Islet precursor cell (in vitro differentiated cells): ENCODE measurements around the gene UQCC2.

Experiments used
- DNase-seq: peaks from one replicate; pipeline ENCODE4 v3.0.0-alpha.2; 2018

UQCC2 gene

GRCh38 chr6:33688451-33689147 is 22.9 kb downstream of the UQCC2 start:
- no peak for DNase-seq

DNA sequence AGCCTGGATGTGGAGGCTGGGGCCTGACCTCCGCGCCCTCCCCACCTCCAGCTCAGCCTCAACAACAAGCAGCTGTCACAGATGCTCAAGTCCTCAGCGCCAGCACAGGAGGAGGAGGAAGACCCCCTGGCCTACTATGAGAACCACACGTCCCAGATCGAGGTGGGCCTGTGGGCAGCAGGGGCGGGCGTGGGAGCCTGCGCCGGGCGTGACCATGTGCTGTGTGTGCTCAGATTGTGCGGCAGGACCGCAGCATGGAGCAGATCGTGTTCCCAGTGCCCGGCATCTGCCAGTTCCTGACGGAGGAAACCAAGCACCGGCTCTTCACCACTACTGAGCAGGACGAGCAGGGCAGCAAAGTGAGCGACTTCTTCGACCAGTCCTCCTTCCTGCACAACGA is 23.5 kb downstream of the UQCC2 start:
- no peak for DNase-seq

DNA sequence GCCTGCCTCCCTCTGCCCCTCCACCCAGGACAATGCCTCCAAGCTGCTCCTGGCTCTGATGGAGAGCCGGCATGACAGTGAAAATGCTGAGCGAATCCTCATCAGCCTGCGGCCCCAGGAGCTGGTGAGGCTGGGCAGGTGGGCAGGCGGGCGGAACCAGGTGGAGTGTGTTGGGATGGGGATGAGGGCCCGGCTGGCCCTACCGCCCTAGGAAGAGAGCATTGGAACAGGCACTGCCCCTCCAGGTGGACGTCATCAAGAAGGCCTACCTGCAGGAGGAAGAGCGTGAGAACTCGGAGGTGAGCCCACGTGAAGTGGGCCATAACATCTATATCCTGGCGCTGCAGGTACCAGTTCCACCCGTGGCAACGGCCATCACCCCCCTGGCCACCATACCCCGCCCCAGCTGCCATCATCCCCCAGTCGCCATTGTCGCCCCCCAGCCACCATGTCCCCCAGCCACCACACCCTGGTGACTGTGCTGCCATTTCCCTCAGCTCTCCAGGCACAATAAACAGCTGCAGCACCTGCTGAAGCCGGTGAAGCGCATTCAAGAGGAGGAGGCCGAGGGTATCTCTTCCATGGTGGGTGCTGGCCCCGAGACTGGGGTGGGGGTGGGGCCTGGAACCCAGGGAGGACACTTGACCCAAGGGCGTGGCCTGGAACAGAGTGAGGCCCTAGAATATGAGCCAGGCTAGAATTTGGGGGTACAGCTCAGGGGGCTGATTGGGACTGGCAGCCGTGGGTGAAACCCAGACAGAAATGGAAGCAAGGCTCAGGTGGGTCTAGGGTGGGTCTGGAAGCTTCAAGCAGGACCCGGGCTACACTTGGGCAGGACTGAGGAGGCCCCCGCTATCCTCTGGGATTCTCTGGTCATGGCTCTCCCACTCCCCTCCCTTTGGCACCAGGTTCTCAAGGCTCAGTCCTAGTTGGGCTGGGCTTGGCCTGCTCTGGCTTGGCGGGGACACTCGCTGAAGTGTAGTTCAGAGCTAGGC is 24.2 kb downstream of the UQCC2 start:
- DNase-seq: no peak

DNA sequence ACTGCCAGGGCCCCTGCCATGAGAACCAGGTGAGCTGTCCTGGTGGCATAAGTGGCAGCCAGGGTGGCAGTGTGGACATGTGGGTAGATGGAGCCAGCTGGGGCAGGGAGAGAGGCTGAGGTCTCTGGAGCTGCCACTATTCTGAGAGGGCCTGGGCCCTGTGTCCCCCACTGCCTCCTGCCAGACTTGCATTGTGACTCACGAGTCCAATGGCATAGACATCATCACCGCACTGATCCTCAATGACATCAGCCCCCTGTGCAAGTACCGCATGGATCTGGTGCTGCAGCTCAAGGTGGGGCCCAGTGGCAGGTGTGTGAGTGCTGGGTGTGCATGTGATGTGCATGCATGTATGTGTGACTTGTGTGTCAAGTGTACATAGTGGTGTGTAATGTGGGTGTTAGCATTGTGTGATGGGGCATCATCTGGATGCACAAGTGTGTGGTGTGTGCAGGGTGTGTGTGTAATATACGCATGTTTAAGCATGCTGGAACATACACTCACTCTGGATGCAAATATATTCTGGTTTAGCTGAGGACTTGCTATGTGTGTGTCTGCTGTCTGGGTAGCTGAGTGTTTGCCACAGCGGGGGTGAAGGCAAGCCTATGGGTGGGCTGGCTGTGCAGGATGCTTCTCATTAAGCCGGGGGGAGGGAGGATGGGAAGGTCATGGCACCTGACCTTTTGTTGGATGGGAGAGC is 25.1 kb downstream of the UQCC2 start:
- no peak for DNase-seq

- DNase-seq: no peak
These were observed 25.9 kb downstream of the UQCC2 start for GRCh38 chr6:33685411-33686224.

- no peak for DNase-seq
These were observed 26.5 kb downstream of the UQCC2 start for GRCh38 chr6:33684983-33685382.

- DNase-seq: no peak
These were observed 27.0 kb downstream of the UQCC2 start for GRCh38 chr6:33684428-33684896.

GRCh38 chr6:33683576-33684427 is 27.7 kb downstream of the UQCC2 start:
- no peak for DNase-seq

DNA sequence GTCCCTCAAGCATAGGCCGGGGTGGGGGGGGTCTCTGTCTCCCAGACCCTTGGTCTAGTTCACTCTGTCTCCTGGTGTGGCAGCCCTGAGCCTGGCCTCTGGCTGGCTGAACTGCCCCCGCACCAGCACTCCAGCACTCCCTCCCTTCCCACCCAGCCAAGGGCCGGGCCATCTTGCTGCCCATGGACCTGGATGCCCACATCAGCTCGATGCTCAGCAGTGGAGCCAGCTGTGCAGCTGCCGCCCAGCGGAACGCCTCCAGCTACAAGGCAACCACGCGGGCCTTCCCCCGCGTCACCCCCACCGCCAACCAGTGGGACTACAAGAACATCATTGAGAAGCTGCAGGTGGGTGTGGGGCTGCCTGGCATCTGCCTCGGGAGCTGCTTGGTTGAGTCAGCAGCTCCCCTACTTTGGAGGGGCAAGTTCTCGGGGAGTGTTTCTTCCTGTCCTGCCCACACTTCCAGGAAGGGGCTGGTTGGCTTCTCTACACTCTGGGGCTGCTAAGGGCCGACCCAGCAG is 28.4 kb downstream of the UQCC2 start:
- DNase-seq: no peak

- no peak for DNase-seq
These were observed 29.2 kb downstream of the UQCC2 start for GRCh38 chr6:33682341-33682740.

DNA sequence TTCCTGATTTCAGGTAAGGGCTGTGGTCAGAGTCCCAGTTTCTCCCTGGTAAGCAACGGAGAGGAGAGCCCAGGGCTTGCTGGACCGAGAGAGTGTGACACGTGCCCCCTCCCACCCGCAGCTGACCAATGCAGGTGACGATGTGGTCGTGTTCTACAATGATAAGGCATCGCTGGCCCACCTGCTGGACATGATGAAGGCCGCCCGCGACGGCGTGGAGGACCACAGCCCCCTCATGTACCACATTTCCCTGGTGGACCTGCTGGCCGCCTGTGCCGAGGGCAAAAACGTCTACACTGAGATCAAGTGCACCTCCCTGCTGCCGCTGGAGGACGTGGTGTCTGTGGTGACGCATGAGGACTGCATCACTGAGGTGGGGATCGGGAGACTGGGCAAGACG is 31.7 kb downstream of the UQCC2 start:
- no peak for DNase-seq

- no peak for DNase-seq
These were observed 32.5 kb downstream of the UQCC2 start for GRCh38 chr6:33678932-33679490.

DNA sequence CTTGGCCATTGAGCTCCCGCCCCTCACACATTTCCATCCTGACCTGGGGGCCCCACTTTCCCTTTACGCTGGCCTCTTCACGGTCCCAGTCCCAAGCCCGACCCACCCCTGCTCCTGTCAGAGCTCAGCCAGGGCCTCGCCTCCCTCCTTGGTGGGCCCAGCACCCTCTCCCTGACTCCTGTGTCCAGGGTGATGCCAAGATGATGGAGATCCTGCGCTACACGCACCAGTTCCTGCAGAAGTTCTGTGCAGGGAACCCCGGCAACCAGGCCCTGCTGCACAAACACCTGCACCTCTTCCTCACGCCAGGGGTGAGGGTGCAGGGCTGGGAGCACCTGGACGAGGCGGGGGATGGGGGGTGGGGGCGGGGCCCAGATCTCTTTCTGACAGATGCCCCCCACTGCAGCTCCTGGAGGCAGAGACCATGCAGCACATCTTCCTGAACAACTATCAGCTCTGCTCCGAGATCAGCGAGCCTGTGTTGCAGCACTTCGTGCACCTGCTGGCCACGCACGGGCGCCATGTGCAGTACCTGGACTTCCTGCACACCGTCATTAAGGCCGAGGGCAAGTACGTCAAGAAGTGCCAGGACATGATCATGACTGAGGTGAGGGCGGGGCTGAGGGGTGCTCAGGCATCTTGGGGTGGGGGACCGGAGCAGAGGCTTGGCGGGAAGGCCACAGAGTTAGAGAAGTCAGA is 33.1 kb downstream of the UQCC2 start:
- DNase-seq: no peak

DNA sequence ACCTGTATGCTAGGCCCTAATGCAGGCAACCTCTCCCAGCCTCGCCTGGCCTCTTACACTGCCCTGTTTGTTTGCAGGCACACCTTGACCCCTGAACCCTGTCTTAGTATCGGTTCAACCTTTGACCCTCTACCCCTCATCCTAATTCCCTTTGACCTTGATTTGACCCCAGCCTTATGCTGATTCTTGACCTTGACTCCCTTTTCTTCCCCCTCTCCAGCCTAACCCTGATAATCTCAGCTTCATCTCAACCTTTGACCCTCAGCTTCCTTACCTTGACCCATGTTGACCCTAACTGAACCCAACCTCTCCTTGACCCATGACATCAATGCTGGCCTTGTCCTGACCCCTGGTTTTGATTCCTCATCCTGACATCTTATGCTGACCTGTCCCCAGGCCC is 33.8 kb downstream of the UQCC2 start:
- no peak for DNase-seq

DNA sequence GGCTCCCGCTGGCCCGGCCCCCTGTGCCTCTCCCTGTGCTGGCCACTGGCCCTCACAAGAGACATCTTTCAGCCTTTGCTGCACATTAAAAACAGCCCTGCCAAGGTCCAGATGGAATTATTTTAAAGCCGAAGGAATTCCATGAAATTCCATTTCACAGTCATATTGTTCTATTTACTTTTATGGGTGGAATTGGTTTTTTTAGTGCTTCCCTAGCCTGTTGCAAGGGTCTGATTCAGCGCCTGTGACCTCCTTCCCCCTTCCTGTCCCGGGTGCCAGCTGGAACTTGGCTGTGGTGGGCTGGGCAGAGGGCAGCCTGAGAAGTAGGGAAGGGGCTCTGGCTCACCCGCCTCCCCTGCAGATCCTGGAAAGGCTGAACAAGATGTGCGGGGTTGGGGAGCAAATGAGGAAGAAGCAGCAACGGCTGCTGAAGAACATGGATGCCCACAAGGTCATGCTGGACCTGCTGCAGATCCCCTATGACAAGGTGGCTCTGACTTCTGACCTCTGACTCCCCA is 34.3 kb downstream of the UQCC2 start:
- DNase-seq: no peak

DNA sequence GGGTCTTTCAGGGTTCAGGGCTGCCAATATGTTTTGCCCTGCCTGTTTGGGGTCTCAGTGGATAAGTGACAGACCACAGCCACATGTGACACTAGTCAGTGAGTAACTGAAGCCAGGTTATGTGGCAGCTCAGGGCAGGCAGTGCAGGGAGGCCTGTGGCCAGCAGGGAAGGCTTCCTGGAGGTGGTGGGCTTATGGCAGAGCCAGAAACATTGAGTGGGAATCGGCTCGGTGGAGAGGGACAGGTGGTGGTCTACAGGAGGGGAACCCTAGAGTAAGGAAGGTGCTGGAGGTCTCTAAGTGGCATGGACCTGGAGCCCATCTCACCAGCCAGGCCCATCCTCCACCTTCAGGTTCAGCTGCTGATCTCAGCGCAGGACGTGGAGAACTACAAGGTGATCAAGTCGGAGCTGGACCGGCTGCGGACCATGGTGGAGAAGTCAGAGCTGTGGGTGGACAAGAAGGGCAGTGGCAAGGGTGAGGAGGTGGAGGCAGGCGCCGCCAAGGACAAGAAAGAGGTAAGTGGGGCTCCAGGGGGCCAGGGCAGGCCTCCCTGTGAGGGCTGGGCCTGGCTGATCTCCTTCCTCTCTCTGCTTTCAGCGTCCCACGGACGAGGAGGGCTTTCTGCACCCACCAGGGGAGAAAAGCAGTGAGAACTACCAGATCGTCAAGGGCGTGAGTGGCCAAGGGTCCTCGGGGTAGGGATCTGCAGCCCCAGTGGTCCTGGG is 34.9 kb downstream of the UQCC2 start:
- no peak for DNase-seq

- DNase-seq: no peak
These were observed 35.5 kb downstream of the UQCC2 start for GRCh38 chr6:33675968-33676367.

DNA sequence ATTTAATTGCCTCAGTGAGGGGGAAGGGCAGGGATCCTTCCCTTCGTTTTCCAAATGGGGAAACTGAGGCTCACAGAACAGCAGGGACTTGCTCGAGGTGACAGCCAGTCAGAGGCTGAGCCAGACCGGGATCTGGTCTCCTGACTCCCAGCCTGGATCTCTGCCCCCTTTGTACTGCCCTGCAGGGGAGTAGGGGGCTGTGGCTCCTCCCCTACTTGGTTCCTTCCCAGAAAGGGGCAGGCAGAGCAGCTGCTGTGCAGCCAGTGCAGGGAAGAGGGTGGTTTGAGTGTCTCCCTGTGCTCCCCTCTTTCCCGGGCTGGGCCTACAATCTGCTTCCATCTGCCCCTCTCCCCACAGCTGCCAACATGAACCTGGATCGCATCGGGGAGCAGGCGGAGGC is 37.6 kb downstream of the UQCC2 start:
- no peak for DNase-seq

GRCh38 chr6:33672808-33673207 is 38.7 kb downstream of the UQCC2 start:
- peak; percentile 95 for DNase-seq
